A673 (cell line): ENCODE data around the gene ANKRD66. TPM values are rescaled to one million over a fixed set of nuclear protein-coding genes. Genes with fewer than 3 reads are reported as not detected.
"Not testable (repeated sequence)": the region's sequence is repeated elsewhere in the genome, so short reads cannot be mapped to it uniquely, and the experiment has no call there.

Experiments used
- BruUV-seq: library from RNA; stranded (reverse); fragments of 400-500 nt; replicated peaks from 2 replicates; lab custom pipeline; 2021; lab: Mats Ljungman, UMichigan
- CTCF ChIA-PET: fragments of 300-600 bp; sonication (Branson Sonifier 250); formaldehyde crosslinking; loops from one replicate; lab custom pipeline; 2022; ENCODE audit warnings: antibody characterized with exemption; lab: Charles Lee
- POLR2A ChIA-PET: fragments of 300-600 bp; sonication (Branson Sonifier 250); formaldehyde crosslinking; loops from one replicate; lab custom pipeline; 2022; ENCODE audit warnings: antibody characterized with exemption; ENCODE audit not compliant: low non-redundant PET; lab: Charles Lee
- DNase-seq: peaks from one replicate; pipeline ENCODE4 v3.0.0-alpha.2; 2015; ENCODE audit warnings: low spot score
- H3K27ac ChIP-seq: fragments of 200-600 bp; sonication (generic); 2 replicates; pipeline ENCODE4 v1.5.1; 2016; ENCODE audit warnings: mixed run types, low read depth, mild to moderate bottlenecking, mixed read lengths, antibody characterized with exemption, low read length; ENCODE audit not compliant: poor library complexity, severe bottlenecking
- H3K27me3 ChIP-seq: fragments of 200-600 bp; sonication (generic); replicated peaks from 2 replicates; pipeline ENCODE4 v1.6.1; 2017; ENCODE audit warnings: mixed run types, low read depth, mild to moderate bottlenecking, mixed read lengths, antibody characterized with exemption, low read length; ENCODE audit not compliant: insufficient read depth, poor library complexity
- H3K36me3 ChIP-seq: fragments of 200-600 bp; sonication (generic); 2 replicates; pipeline ENCODE4 v1.6.1; 2016; ENCODE audit warnings: mixed run types, mild to moderate bottlenecking, mixed read lengths, antibody characterized with exemption, low read length; ENCODE audit not compliant: insufficient read depth, poor library complexity, severe bottlenecking
- H3K4me1 ChIP-seq: fragments of 200-600 bp; sonication (generic); 2 replicates; pipeline ENCODE4 v1.6.1; 2017; ENCODE audit warnings: mixed run types, mild to moderate bottlenecking, mixed read lengths, antibody characterized with exemption, low read length; ENCODE audit not compliant: insufficient read depth, poor library complexity, severe bottlenecking
- H3K4me3 ChIP-seq: fragments of 200-600 bp; sonication (generic); 2 replicates; pipeline ENCODE4 v1.5.1; 2016; ENCODE audit warnings: low read depth, mixed run types, mild to moderate bottlenecking, mixed read lengths, low read length; ENCODE audit not compliant: poor library complexity, severe bottlenecking
- H3K9me3 ChIP-seq: fragments of 200-600 bp; sonication (generic); 2 replicates; pipeline ENCODE4 v1.6.1; 2016; ENCODE audit warnings: mixed run types, low read depth, mild to moderate bottlenecking, mixed read lengths, antibody characterized with exemption, low read length; ENCODE audit not compliant: poor library complexity, severe bottlenecking
- CTCF ChIP-seq: fragments of 300-800, 200-600 bp; sonication (generic); conservative IDR thresholded peaks from 2 replicates; pipeline ENCODE4 v1.5.1; 2017; ENCODE audit warnings: low read depth, mild to moderate bottlenecking, antibody characterized with exemption, low read length, moderate library complexity, mixed read lengths
- EZH2 ChIP-seq: fragments of 200-600 bp; sonication (generic); IDR thresholded peaks from 2 replicates; pipeline ENCODE4 v1.6.1; 2017; ENCODE audit warnings: borderline replicate concordance, low read depth, mild to moderate bottlenecking, mixed read lengths, antibody characterized with exemption, low read length; ENCODE audit not compliant: poor library complexity, severe bottlenecking
- intact Hi-C: fragments of 100-400 bp; cut with micrococcal nuclease; formaldehyde crosslinking; loops from one replicate; pipeline ENCODE4 v1.10.0; 2022; ENCODE audit not compliant: unreplicated experiment
- total RNA-seq: library from RNA; stranded (reverse); gene quantifications from 2 replicates; pipeline ENCODE4 v1.2.3, GENCODE V29; 2021

The ANKRD66 gene
- total RNA-seq, 1 experiment from 2014 or later = not detected

DNA sequence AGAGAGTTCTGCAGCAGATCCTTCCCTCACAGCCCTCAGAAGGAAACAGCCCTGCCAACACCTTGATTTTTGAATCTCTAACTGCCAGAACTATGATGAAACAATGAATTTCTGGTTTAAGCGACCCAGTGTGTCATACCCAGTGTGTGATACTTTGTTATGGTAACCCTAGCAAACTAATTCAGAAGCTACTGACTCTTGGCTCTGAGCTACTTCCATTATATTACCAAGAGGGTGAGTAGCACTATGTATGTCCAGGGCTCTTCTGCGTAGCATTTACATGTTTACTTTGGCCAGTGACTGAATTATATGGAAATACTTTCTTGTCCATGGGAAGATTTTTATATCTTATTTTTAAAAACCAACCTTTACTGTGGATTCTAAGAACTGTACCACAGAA, 16.7 kb downstream of the ANKRD66 start:
- TF ChIP-seq CTCF = no peak
- no peak for TF ChIP-seq EZH2
- Histone ChIP-seq H3K4me3 (no peak overlapping the region), H3K27ac (no peak overlapping the region), H3K4me1 (no peaks in the 10 kb centered on the region), H3K27me3 (no peaks in the 10 kb centered on the region), H3K36me3 (no peaks in the 10 kb centered on the region), H3K9me3 (no peaks in the 10 kb centered on the region)
- no peak for DNase-seq
- ChIA-PET POLR2A (no interaction called here), CTCF (no interaction called here)
- BruUV-seq = no TSS peak
- intact Hi-C loops = no loop called here

- H3K36me3 ChIP-seq, DNase-seq, BruUV-seq, intact Hi-C loops, H3K27me3 ChIP-seq, H3K4me1 ChIP-seq, H3K9me3 ChIP-seq, CTCF ChIA-PET, H3K4me3 ChIP-seq, POLR2A ChIA-PET, H3K27ac ChIP-seq: not testable (repeated sequence)
Measured at GRCh38 chr6:46764280-46764679, 17.5 kb downstream of the ANKRD66 start.

GRCh38 chr6:46764961-46765360, 18.2 kb downstream of the ANKRD66 start:
- Histone ChIP-seq H3K27me3 (no peaks in the 10 kb centered on the region), H3K36me3 (no peaks in the 10 kb centered on the region), H3K9me3 (no peaks in the 10 kb centered on the region), H3K27ac (no peak overlapping the region), H3K4me1 (no peaks in the 10 kb centered on the region), H3K4me3 (no peak overlapping the region)
- TF ChIP-seq EZH2 = no peak
- TF ChIP-seq CTCF = no peak
- intact Hi-C loops = no loop called here
- CTCF ChIA-PET = no interaction called here
- POLR2A ChIA-PET = no interaction called here
- no TSS peak for BruUV-seq
- DNase-seq = no peak

DNA sequence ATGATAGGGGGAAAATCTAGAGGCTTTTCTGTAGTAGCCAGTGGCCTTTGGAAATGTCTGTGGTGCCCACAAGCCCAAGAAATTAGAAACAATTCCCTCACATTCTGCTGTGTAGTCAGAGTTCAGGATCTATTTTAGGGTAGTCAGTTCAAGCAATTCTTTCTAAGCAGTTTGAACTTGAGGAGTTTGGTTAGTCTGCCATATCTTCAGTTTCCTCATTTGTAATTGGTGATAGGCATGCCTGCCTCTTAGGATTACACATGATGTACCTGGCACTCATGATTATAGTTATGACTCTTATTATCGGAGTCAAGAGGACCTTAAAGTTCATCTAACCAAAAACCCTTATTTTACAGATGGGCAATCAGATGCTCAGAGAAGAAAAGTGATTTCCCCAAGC, 25.3 kb downstream of the ANKRD66 start:
- ChIA-PET POLR2A (no interaction called here), CTCF (no interaction called here)
- no peak for DNase-seq
- TF ChIP-seq CTCF = no peak
- BruUV-seq = no TSS peak
- Histone ChIP-seq H3K27ac (no peak overlapping the region), H3K4me1 (no peaks in the 10 kb centered on the region), H3K4me3 (no peak overlapping the region), H3K9me3 (no peaks in the 10 kb centered on the region), H3K36me3 (no peaks in the 10 kb centered on the region), H3K27me3 (peaks cover 3% of the 10 kb centered on the region)
- intact Hi-C loops = no loop called here
